ENCODE measurements around the gene IL3.

- TF ChIP-seq, protein P1, sequence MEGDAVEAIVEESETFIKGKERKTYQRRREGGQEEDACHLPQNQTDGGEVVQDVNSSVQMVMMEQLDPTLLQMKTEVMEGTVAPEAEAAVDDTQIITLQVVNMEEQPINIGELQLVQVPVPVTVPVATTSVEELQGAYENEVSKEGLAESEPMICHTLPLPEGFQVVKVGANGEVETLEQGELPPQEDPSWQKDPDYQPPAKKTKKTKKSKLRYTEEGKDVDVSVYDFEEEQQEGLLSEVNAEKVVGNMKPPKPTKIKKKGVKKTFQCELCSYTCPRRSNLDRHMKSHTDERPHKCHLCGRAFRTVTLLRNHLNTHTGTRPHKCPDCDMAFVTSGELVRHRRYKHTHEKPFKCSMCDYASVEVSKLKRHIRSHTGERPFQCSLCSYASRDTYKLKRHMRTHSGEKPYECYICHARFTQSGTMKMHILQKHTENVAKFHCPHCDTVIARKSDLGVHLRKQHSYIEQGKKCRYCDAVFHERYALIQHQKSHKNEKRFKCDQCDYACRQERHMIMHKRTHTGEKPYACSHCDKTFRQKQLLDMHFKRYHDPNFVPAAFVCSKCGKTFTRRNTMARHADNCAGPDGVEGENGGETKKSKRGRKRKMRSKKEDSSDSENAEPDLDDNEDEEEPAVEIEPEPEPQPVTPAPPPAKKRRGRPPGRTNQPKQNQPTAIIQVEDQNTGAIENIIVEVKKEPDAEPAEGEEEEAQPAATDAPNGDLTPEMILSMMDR (IDR thresholded peaks at IDR 0.05; ENCODE audit: insufficient read depth, low read depth, low read length) = peak; percentile 90
- no peak for TF ChIP-seq EZH2 (IDR thresholded peaks at IDR 0.05; ENCODE audit: insufficient read depth, low read length)
These were observed 4.4 kb downstream of the IL3 start for GRCh38 chr5:132064738-132065331.
